Fibroblast of lung (primary cell): Measurements from ENCODE around the gene WDR20. TPM values are rescaled to one million over a fixed set of nuclear protein-coding genes. Genes with fewer than 3 reads are reported as not detected.
"Not testable (repeated sequence)": the region's sequence is repeated elsewhere in the genome, so short reads cannot be mapped to it uniquely, and the experiment has no call there.

Experiments
- DNase-seq, 2 donors: peaks; one replicate each; pipeline versions ENCODE4 v3.0.0 to v3.0.0-alpha.2; 2010; ENCODE audit warnings: low read depth in 2 of 2
- H2AFZ ChIP-seq: 2 replicates; pipeline ENCODE4 v1.5.1; 2012; ENCODE audit warnings: low read length, control low read depth, inconsistent platforms
- H3K27ac ChIP-seq: 2 replicates; pipeline ENCODE4 v1.5.1; 2011; ENCODE audit warnings: low read length, control low read depth; ENCODE audit not compliant: insufficient read depth
- H3K27me3 ChIP-seq: 2 replicates; pipeline ENCODE4 v1.5.1; 2011; ENCODE audit warnings: mild to moderate bottlenecking, low read length; ENCODE audit not compliant: control insufficient read depth, insufficient read depth
- H3K36me3 ChIP-seq: 2 replicates; pipeline ENCODE4 v1.5.1; 2011; ENCODE audit warnings: low read length; ENCODE audit not compliant: control insufficient read depth, insufficient read depth
- H3K4me1 ChIP-seq: 2 replicates; pipeline ENCODE4 v1.5.1; 2011; ENCODE audit warnings: low read length; ENCODE audit not compliant: control insufficient read depth, insufficient read depth; ENCODE audit errors: extremely low read depth
- H3K4me2 ChIP-seq: 2 replicates; pipeline ENCODE4 v1.5.1; 2011; ENCODE audit warnings: low read length, control low read depth; ENCODE audit not compliant: insufficient read depth; ENCODE audit errors: extremely low read depth
- H3K4me3 ChIP-seq, 4 experiments: fragments of 200-600 bp in 1 of 4; sonication (generic) in 1 of 4; replicated peaks in 1 of 4; 2 replicates each; pipeline ENCODE4 v1.5.1; 2011 to 2016; ENCODE audit warnings: low read length in 4 of 4, low read depth in 3 of 4, mild to moderate bottlenecking in 3 of 4, control low read depth in 2 of 4, inconsistent platforms in 1 of 4, mixed read lengths in 1 of 4; ENCODE audit not compliant: insufficient read depth in 1 of 4; ENCODE audit errors: control extremely low read depth in 1 of 4
- H3K79me2 ChIP-seq: 2 replicates; pipeline ENCODE4 v1.5.1; 2012; ENCODE audit warnings: mild to moderate bottlenecking, low read length, inconsistent platforms; ENCODE audit not compliant: control insufficient read depth, insufficient read depth
- H3K9ac ChIP-seq: 2 replicates; pipeline ENCODE4 v1.5.1; 2011; ENCODE audit warnings: mild to moderate bottlenecking, low read length, control low read depth; ENCODE audit not compliant: insufficient read depth
- H3K9me3 ChIP-seq: 2 replicates; pipeline ENCODE4 v1.5.1; 2012; ENCODE audit warnings: low read depth, low read length; ENCODE audit not compliant: control insufficient read depth, insufficient read depth
- H4K20me1 ChIP-seq: 2 replicates; pipeline ENCODE4 v1.5.1; 2011; ENCODE audit warnings: low read length; ENCODE audit not compliant: control insufficient read depth, insufficient read depth; ENCODE audit errors: extremely low read depth
- CTCF ChIP-seq, 2 donors: IDR thresholded peaks in 1 of 2; conservative IDR thresholded peaks in 1 of 2; 1 replicate in 1 of 2; 2 replicates in 1 of 2; pipeline ENCODE4 v1.5.1; 2011 to 2012; ENCODE audit warnings: low read length in 2 of 2, control low read depth in 1 of 2, inconsistent platforms in 1 of 2, low read depth in 1 of 2, mild to moderate bottlenecking in 1 of 2
- EZH2 ChIP-seq: IDR thresholded peaks from 2 replicates; pipeline ENCODE4 v1.5.1; 2012; ENCODE audit warnings: low read length, control low read depth, mild to moderate bottlenecking; ENCODE audit errors: missing control alignments
- polyA plus RNA-seq, 2 donors: library from polyadenylated mRNA; depleted of rRNA in 1 of 2; stranded (reverse) in 1 of 2; unstranded in 1 of 2; fragments of >200 nt; gene quantifications; 2 replicates each; pipeline ENCODE4 v1.2.1, GENCODE V29; 2011 to 2012; ENCODE audit warnings: missing spikeins in 1 of 2
- total RNA-seq: library from RNA; depleted of rRNA; stranded (reverse); fragments of >200 nt; gene quantifications from 2 replicates; pipeline ENCODE4 v1.2.1, GENCODE V29; 2014

Gene WDR20
- total and polyA plus RNA-seq, 2 donors (not counting 1 experiment from before 2014, with no cell fraction given), result 17.2 to 17.8 TPM

GRCh38 chr14:102105369-102105768 lies 34.3 kb upstream of the WDR20 start:
- no peaks in the 10 kb centered on the region for H3K4me1 ChIP-seq
- H3K4me2 ChIP-seq, result no peak overlapping the region
- no peak overlapping the region for H3K27ac ChIP-seq
- H4K20me1 ChIP-seq, result no peaks in the 10 kb centered on the region
- DNase-seq, result no peak
- peaks cover 2% of the 10 kb centered on the region for H3K27me3 ChIP-seq
- TF ChIP-seq EZH2 (no peak), CTCF (conservative IDR thresholded peaks at IDR 0.05 in 1 of 2, IDR thresholded peaks at IDR 0.05 in 1 of 2; ENCODE audit: low read depth in 1 of 2, low read length in 2 of 2) (no peak)
- H3K9ac ChIP-seq, result no peak overlapping the region
- H3K79me2 ChIP-seq, result no peaks in the 10 kb centered on the region
- no peak overlapping the region for H2AFZ ChIP-seq
- no peaks in the 10 kb centered on the region for H3K9me3 ChIP-seq
- H3K4me3 ChIP-seq, result no peak overlapping the region
- no peaks in the 10 kb centered on the region for H3K36me3 ChIP-seq

GRCh38 chr14:102109332-102109731 lies 30.4 kb upstream of the WDR20 start:
- H3K4me2 ChIP-seq, H4K20me1 ChIP-seq, H3K27me3 ChIP-seq, H3K9ac ChIP-seq, H2AFZ ChIP-seq, H3K9me3 ChIP-seq, H3K4me3 ChIP-seq, H3K79me2 ChIP-seq, H3K4me1 ChIP-seq, H3K27ac ChIP-seq, H3K36me3 ChIP-seq, DNase-seq: not testable (repeated sequence)

GRCh38 chr14:102111101-102111500 lies 28.6 kb upstream of the WDR20 start:
- Histone ChIP-seq H3K9me3 (no peaks in the 10 kb centered on the region), H3K27me3 (no peaks in the 10 kb centered on the region), H3K4me3 (no peak overlapping the region), H2AFZ (no peak overlapping the region), H3K79me2 (no peaks in the 10 kb centered on the region), H3K4me2 (no peak overlapping the region), H3K27ac (no peak overlapping the region), H3K4me1 (no peaks in the 10 kb centered on the region), H4K20me1 (no peaks in the 10 kb centered on the region), H3K36me3 (no peaks in the 10 kb centered on the region), H3K9ac (no peak overlapping the region)
- DNase-seq, result no peak
- no peak for TF ChIP-seq CTCF (conservative IDR thresholded peaks at IDR 0.05 in 1 of 2, IDR thresholded peaks at IDR 0.05 in 1 of 2; ENCODE audit: low read depth in 1 of 2, low read length in 2 of 2)
- TF ChIP-seq EZH2, result no peak
